ENCODE results near the gene PRPH2. TPM values are rescaled to one million over a fixed set of nuclear protein-coding genes. Genes with fewer than 3 reads are reported as not detected.
"Not testable (repeated sequence)": the region's sequence is repeated elsewhere in the genome, so short reads cannot be mapped to it uniquely, and the experiment has no call there.

PRPH2 gene
- total and polyA plus RNA-seq, 2 donors (not counting 3 experiments of a cell fraction or from before 2014, with no cell fraction given) = 0.40 to 0.46 TPM

GRCh38 chr6:42735976-42736375 lies 13.6 kb upstream of the PRPH2 start:
- TF ChIP-seq EZH2 (IDR thresholded peaks at IDR 0.05; ENCODE audit: borderline replicate concordance, low read depth, low read length, severe bottlenecking) (no peak), CTCF (IDR thresholded peaks at IDR 0.05; ENCODE audit: extremely low read depth in 1 of 2, insufficient read depth in 1 of 2, low read depth in 1 of 2, low read length in 2 of 2) (no peak), GATA2 (IDR thresholded peaks at IDR 0.05; ENCODE audit: insufficient read depth, insufficient read length, low read depth, low read length) (no peak), FOS (IDR thresholded peaks at IDR 0.05; ENCODE audit: borderline replicate concordance, insufficient read depth, low read length) (no peak), MYC (IDR thresholded peaks at IDR 0.05; ENCODE audit: low read depth, low read length) (no peak), POLR2A (IDR thresholded peaks at IDR 0.05; ENCODE audit: low read depth, low read length) (no peak), JUN (IDR thresholded peaks at IDR 0.05; ENCODE audit: borderline replicate concordance, insufficient read depth, insufficient read length, low read depth) (no peak), POLR2AphosphoS5 (IDR thresholded peaks at IDR 0.05; ENCODE audit: insufficient read depth, low read depth, low read length) (no peak)
- TF ChIP-seq, protein P1, sequence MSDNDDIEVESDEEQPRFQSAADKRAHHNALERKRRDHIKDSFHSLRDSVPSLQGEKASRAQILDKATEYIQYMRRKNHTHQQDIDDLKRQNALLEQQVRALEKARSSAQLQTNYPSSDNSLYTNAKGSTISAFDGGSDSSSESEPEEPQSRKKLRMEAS (IDR thresholded peaks at IDR 0.05; ENCODE audit: insufficient read depth, insufficient read length) = no peak
- no TSS peak for BruUV-seq (replicated peaks)
- ChIA-PET CTCF (interaction anchor here (0.6 kb wide), 1 partner anchor 9 kb away, joined by 3 read pairs; no protein-coding TSS in a partner anchor), POLR2A (interaction anchor here (0.6 kb wide), 1 partner anchor 662 kb away, joined by 5 read pairs; no protein-coding TSS in a partner anchor)
- FAIRE-seq (no peak), DNase-seq (ENCODE audit: low read depth, low spot score) (no peak)
- no peak overlapping the region for H3K4me2 ChIP-seq (ENCODE audit: insufficient read depth, low read length)
- dilution Hi-C loops (cut with MboI; ENCODE audit: extremely low pct_ligation_motif_present, low sequenced_read_pairs) (no loop called here), intact Hi-C loops (cut with micrococcal nuclease) (no loop called here)
- H3K36me3 ChIP-seq (ENCODE audit: control insufficient read depth in 2 of 2, extremely low read depth in 1 of 2, insufficient read depth in 2 of 2, low read length in 2 of 2) = no peaks in the 10 kb centered on the region
- H3K4me3 ChIP-seq (replicated peaks in 1 of 3; ENCODE audit: insufficient read depth in 1 of 3, low read depth in 1 of 3, low read length in 3 of 3) = no peak overlapping the region
- H3K9me1 ChIP-seq (replicated peaks; ENCODE audit: control insufficient read depth, extremely low read depth, insufficient read depth, low read length) = no peaks in the 10 kb centered on the region
- H2AFZ ChIP-seq (ENCODE audit: low read depth, low read length) = no peak overlapping the region
- no peaks in the 10 kb centered on the region for H4K20me1 ChIP-seq (replicated peaks; ENCODE audit: control insufficient read depth, extremely low read depth, insufficient read depth, low read length)
- no peak overlapping the region for H3K9ac ChIP-seq (replicated peaks; ENCODE audit: extremely low read depth, insufficient read depth, low read length)
- H3K4me1 ChIP-seq (ENCODE audit: control insufficient read depth, extremely low read depth, insufficient read depth, low read length) = no peaks in the 10 kb centered on the region
- no peaks in the 10 kb centered on the region for H3K9me3 ChIP-seq (replicated peaks; ENCODE audit: control insufficient read depth, insufficient read depth, low read length)
- H3K79me2 ChIP-seq (ENCODE audit: control insufficient read depth, insufficient read depth, low read length) = no peaks in the 10 kb centered on the region
- H3K27me3 ChIP-seq (ENCODE audit: control insufficient read depth in 2 of 2, insufficient read depth in 2 of 2, low read length in 2 of 2) = peaks cover 0 to 2% of the 10 kb centered on the region in 2 experiments
- H3K27ac ChIP-seq (ENCODE audit: insufficient read depth, low read depth, low read length) = no peak overlapping the region

DNA sequence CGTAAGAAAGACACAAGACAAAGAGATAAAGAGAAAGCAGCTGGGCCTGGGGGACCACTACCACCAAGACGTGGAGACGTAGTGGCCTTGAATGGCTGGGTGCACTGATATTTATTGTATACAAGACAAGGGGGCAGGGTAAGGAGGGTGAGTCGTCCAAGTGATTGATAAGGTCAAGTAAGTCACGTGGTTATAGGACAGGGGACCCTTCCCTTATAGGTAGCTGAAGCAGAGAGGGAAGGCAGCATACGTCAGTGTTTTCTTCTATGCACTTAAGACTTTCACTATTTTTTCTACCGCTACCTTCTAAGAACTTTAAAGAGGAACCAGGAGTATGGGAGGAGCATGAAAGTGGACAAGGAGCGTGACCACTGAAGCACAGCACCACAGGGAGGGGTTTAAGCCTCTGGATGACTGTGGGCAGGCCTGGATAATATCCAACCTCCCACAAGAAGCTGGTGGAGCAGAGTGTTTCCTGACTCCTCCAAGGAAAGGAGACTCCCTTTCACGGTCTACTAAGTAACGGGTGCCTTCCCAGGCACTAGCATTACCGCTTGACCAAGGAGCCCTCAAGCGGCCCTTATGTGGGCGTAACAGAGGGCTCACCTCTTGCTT lies 11.6 kb upstream of the PRPH2 start:
- FAIRE-seq; BruUV-seq (replicated peaks); intact Hi-C loops (cut with micrococcal nuclease): not testable (repeated sequence)

More for the DNA sequence above, 11.6 kb upstream of the PRPH2 start:
- H3K4me3 ChIP-seq (replicated peaks in 1 of 3; ENCODE audit: insufficient read depth in 1 of 3, low read depth in 1 of 3, low read length in 3 of 3); H3K4me1 ChIP-seq (ENCODE audit: control insufficient read depth, extremely low read depth, insufficient read depth, low read length); H3K9me3 ChIP-seq (replicated peaks; ENCODE audit: control insufficient read depth, insufficient read depth, low read length); H3K9ac ChIP-seq (replicated peaks; ENCODE audit: extremely low read depth, insufficient read depth, low read length); H3K9me1 ChIP-seq (replicated peaks; ENCODE audit: control insufficient read depth, extremely low read depth, insufficient read depth, low read length); dilution Hi-C loops (cut with MboI; ENCODE audit: extremely low pct_ligation_motif_present, low sequenced_read_pairs); H3K79me2 ChIP-seq (ENCODE audit: control insufficient read depth, insufficient read depth, low read length); H3K27ac ChIP-seq (ENCODE audit: insufficient read depth, low read depth, low read length); H4K20me1 ChIP-seq (replicated peaks; ENCODE audit: control insufficient read depth, extremely low read depth, insufficient read depth, low read length); H2AFZ ChIP-seq (ENCODE audit: low read depth, low read length); DNase-seq (ENCODE audit: low read depth, low spot score); H3K4me2 ChIP-seq (ENCODE audit: insufficient read depth, low read length); H3K36me3 ChIP-seq (ENCODE audit: control insufficient read depth in 2 of 2, extremely low read depth in 1 of 2, insufficient read depth in 2 of 2, low read length in 2 of 2); H3K27me3 ChIP-seq (ENCODE audit: control insufficient read depth in 2 of 2, insufficient read depth in 2 of 2, low read length in 2 of 2): not testable (repeated sequence)
- CTCF ChIA-PET = interaction anchor here (0.6 kb wide), 1 partner anchor 12 kb away, joined by 3 read pairs; the partner anchor contains the start of gene TBCC
- POLR2A ChIA-PET = interaction anchor here (0.6 kb wide), 1 partner anchor 12 kb away, joined by 3 read pairs; the partner anchor contains the start of gene TBCC

Measured in endothelial cell of umbilical vein (primary cell).